ENCODE measurements around the gene TNPO3. TPM values are rescaled to one million over a fixed set of nuclear protein-coding genes. Genes with fewer than 3 reads are reported as not detected.

Gene TNPO3
- total and polyA plus RNA-seq, 2 donors: 17.2 to 30.7 TPM

GRCh38 chr7:128993419-128993818 is 61.5 kb downstream of the TNPO3 start:
- WGBS: 99% methylated on average over 2 of the region's 2 CpGs
- Histone ChIP-seq H3K27ac (ENCODE audit: low read depth in 1 of 2, low read length in 1 of 2) (no peak overlapping the region), H3K4me1 (ENCODE audit: control insufficient read depth in 2 of 2, insufficient read depth in 2 of 2, low read length in 2 of 2) (no peaks in the 10 kb centered on the region), H3K36me3 (ENCODE audit: control insufficient read depth in 2 of 2, insufficient read depth in 2 of 2, low read length in 1 of 2) (peaks cover 20 to 70% of the 10 kb centered on the region in 2 donors), H3K4me3 (ENCODE audit: low read length in 2 of 2) (no peak overlapping the region), H3K9me3 (ENCODE audit: control insufficient read depth in 2 of 2, insufficient read depth in 1 of 2, low read length in 1 of 2) (no peaks in the 10 kb centered on the region), H3K27me3 (ENCODE audit: control insufficient read depth in 2 of 2, insufficient read depth in 1 of 2, low read length in 1 of 2) (no peaks in the 10 kb centered on the region)
- DNase-seq (ENCODE audit: low read depth in 6 of 9, low spot score in 9 of 9): no peak

- H3K4me3 ChIP-seq (ENCODE audit: low read length in 2 of 2): no peak overlapping the region
- H3K36me3 ChIP-seq (ENCODE audit: control insufficient read depth in 2 of 2, insufficient read depth in 2 of 2, low read length in 1 of 2): peaks cover 20 to 74% of the 10 kb centered on the region in 2 donors
- no peak for DNase-seq (ENCODE audit: low read depth in 6 of 9, low spot score in 9 of 9)
- H3K27ac ChIP-seq (ENCODE audit: low read depth in 1 of 2, low read length in 1 of 2): no peak overlapping the region
- no peaks in the 10 kb centered on the region for H3K27me3 ChIP-seq (ENCODE audit: control insufficient read depth in 2 of 2, insufficient read depth in 1 of 2, low read length in 1 of 2)
- H3K4me1 ChIP-seq (ENCODE audit: control insufficient read depth in 2 of 2, insufficient read depth in 2 of 2, low read length in 2 of 2): no peaks in the 10 kb centered on the region
- no peaks in the 10 kb centered on the region for H3K9me3 ChIP-seq (ENCODE audit: control insufficient read depth in 2 of 2, insufficient read depth in 1 of 2, low read length in 1 of 2)
- 88% methylated on average over 9 of the region's 9 CpGs for WGBS
These were observed 65.0 kb downstream of the TNPO3 start for GRCh38 chr7:128989961-128990360.

- Histone ChIP-seq H3K4me1 (ENCODE audit: control insufficient read depth in 2 of 2, insufficient read depth in 2 of 2, low read length in 2 of 2) (no peaks in the 10 kb centered on the region), H3K9me3 (ENCODE audit: control insufficient read depth in 2 of 2, insufficient read depth in 1 of 2, low read length in 1 of 2) (no peaks in the 10 kb centered on the region), H3K27me3 (ENCODE audit: control insufficient read depth in 2 of 2, insufficient read depth in 1 of 2, low read length in 1 of 2) (no peaks in the 10 kb centered on the region), H3K36me3 (ENCODE audit: control insufficient read depth in 2 of 2, insufficient read depth in 2 of 2, low read length in 1 of 2) (peaks cover 16 to 78% of the 10 kb centered on the region in 2 donors), H3K27ac (ENCODE audit: low read depth in 1 of 2, low read length in 1 of 2) (no peak overlapping the region), H3K4me3 (ENCODE audit: low read length in 2 of 2) (no peak overlapping the region)
- no peak for DNase-seq (ENCODE audit: low read depth in 6 of 9, low spot score in 9 of 9)
These were observed 66.5 kb downstream of the TNPO3 start for GRCh38 chr7:128988372-128988771.

- Histone ChIP-seq H3K27me3 (ENCODE audit: control insufficient read depth in 2 of 2, insufficient read depth in 1 of 2, low read length in 1 of 2) (no peaks in the 10 kb centered on the region), H3K36me3 (ENCODE audit: control insufficient read depth in 2 of 2, insufficient read depth in 2 of 2, low read length in 1 of 2) (peaks cover 22 to 84% of the 10 kb centered on the region in 2 donors), H3K27ac (ENCODE audit: low read depth in 1 of 2, low read length in 1 of 2) (no peak overlapping the region), H3K9me3 (ENCODE audit: control insufficient read depth in 2 of 2, insufficient read depth in 1 of 2, low read length in 1 of 2) (no peaks in the 10 kb centered on the region), H3K4me3 (ENCODE audit: low read length in 2 of 2) (no peak overlapping the region), H3K4me1 (ENCODE audit: control insufficient read depth in 2 of 2, insufficient read depth in 2 of 2, low read length in 2 of 2) (no peaks in the 10 kb centered on the region)
- no peak for DNase-seq (ENCODE audit: low read depth in 6 of 9, low spot score in 9 of 9)
- 99% methylated on average over 3 of the region's 3 CpGs for WGBS
These were observed 68.3 kb downstream of the TNPO3 start for GRCh38 chr7:128986609-128987008.

GRCh38 chr7:128985660-128986059 is 69.3 kb downstream of the TNPO3 start:
- no peaks in the 10 kb centered on the region for H3K27me3 ChIP-seq (ENCODE audit: control insufficient read depth in 2 of 2, insufficient read depth in 1 of 2, low read length in 1 of 2)
- H3K4me1 ChIP-seq (ENCODE audit: control insufficient read depth in 2 of 2, insufficient read depth in 2 of 2, low read length in 2 of 2): no peaks in the 10 kb centered on the region
- H3K9me3 ChIP-seq (ENCODE audit: control insufficient read depth in 2 of 2, insufficient read depth in 1 of 2, low read length in 1 of 2): no peaks in the 10 kb centered on the region
- H3K36me3 ChIP-seq (ENCODE audit: control insufficient read depth in 2 of 2, insufficient read depth in 2 of 2, low read length in 1 of 2): peaks cover 22 to 83% of the 10 kb centered on the region in 2 donors
- DNase-seq (ENCODE audit: low read depth in 6 of 9, low spot score in 9 of 9): no peak
- no peak overlapping the region for H3K4me3 ChIP-seq (ENCODE audit: low read length in 2 of 2)
- H3K27ac ChIP-seq (ENCODE audit: low read depth in 1 of 2, low read length in 1 of 2): no peak overlapping the region

- no peaks in the 10 kb centered on the region for H3K9me3 ChIP-seq (ENCODE audit: control insufficient read depth in 2 of 2, insufficient read depth in 1 of 2, low read length in 1 of 2)
- WGBS: 97% methylated on average over 2 of the region's 2 CpGs
- no peak overlapping the region for H3K27ac ChIP-seq (ENCODE audit: low read depth in 1 of 2, low read length in 1 of 2)
- peaks cover 29 to 84% of the 10 kb centered on the region in 2 donors for H3K36me3 ChIP-seq (ENCODE audit: control insufficient read depth in 2 of 2, insufficient read depth in 2 of 2, low read length in 1 of 2)
- no peaks in the 10 kb centered on the region for H3K4me1 ChIP-seq (ENCODE audit: control insufficient read depth in 2 of 2, insufficient read depth in 2 of 2, low read length in 2 of 2)
- no peak overlapping the region for H3K4me3 ChIP-seq (ENCODE audit: low read length in 2 of 2)
- no peaks in the 10 kb centered on the region for H3K27me3 ChIP-seq (ENCODE audit: control insufficient read depth in 2 of 2, insufficient read depth in 1 of 2, low read length in 1 of 2)
- DNase-seq (ENCODE audit: low read depth in 6 of 9, low spot score in 9 of 9): no peak
These were observed 72.8 kb downstream of the TNPO3 start for GRCh38 chr7:128982105-128982504.

- 90% methylated on average over 7 of the region's 7 CpGs for WGBS
- H3K4me3 ChIP-seq (ENCODE audit: low read length in 2 of 2): no peak overlapping the region
- no peaks in the 10 kb centered on the region for H3K27me3 ChIP-seq (ENCODE audit: control insufficient read depth in 2 of 2, insufficient read depth in 1 of 2, low read length in 1 of 2)
- H3K9me3 ChIP-seq (ENCODE audit: control insufficient read depth in 2 of 2, insufficient read depth in 1 of 2, low read length in 1 of 2): no peaks in the 10 kb centered on the region
- H3K27ac ChIP-seq (ENCODE audit: low read depth in 1 of 2, low read length in 1 of 2): no peak overlapping the region
- H3K36me3 ChIP-seq (ENCODE audit: control insufficient read depth in 2 of 2, insufficient read depth in 2 of 2, low read length in 1 of 2): peaks cover 52 to 82% of the 10 kb centered on the region in 2 donors
- H3K4me1 ChIP-seq (ENCODE audit: control insufficient read depth in 2 of 2, insufficient read depth in 2 of 2, low read length in 2 of 2): no peaks in the 10 kb centered on the region
- no peak for DNase-seq (ENCODE audit: low read depth in 6 of 9, low spot score in 9 of 9)
These were observed 80.5 kb downstream of the TNPO3 start for GRCh38 chr7:128974241-128974934.

- H3K27me3 ChIP-seq (ENCODE audit: control insufficient read depth in 2 of 2, insufficient read depth in 1 of 2, low read length in 1 of 2): no peaks in the 10 kb centered on the region
- DNase-seq (ENCODE audit: low read depth in 6 of 9, low spot score in 9 of 9): no peak
- H3K27ac ChIP-seq (ENCODE audit: low read depth in 1 of 2, low read length in 1 of 2): no peak overlapping the region
- H3K4me1 ChIP-seq (ENCODE audit: control insufficient read depth in 2 of 2, insufficient read depth in 2 of 2, low read length in 2 of 2): no peaks in the 10 kb centered on the region
- H3K4me3 ChIP-seq (ENCODE audit: low read length in 2 of 2): no peak overlapping the region
- no peaks in the 10 kb centered on the region for H3K9me3 ChIP-seq (ENCODE audit: control insufficient read depth in 2 of 2, insufficient read depth in 1 of 2, low read length in 1 of 2)
- peaks cover 48 to 83% of the 10 kb centered on the region in 2 donors for H3K36me3 ChIP-seq (ENCODE audit: control insufficient read depth in 2 of 2, insufficient read depth in 2 of 2, low read length in 1 of 2)
- 100% methylated on average over 1 of the region's 1 CpG for WGBS
These were observed 86.3 kb downstream of the TNPO3 start for GRCh38 chr7:128968624-128969023.

GRCh38 chr7:128963327-128963757 is 91.6 kb downstream of the TNPO3 start:
- 90% methylated on average over 1 of the region's 1 CpG for WGBS
- no peaks in the 10 kb centered on the region for H3K27me3 ChIP-seq (ENCODE audit: control insufficient read depth in 2 of 2, insufficient read depth in 1 of 2, low read length in 1 of 2)
- no peak overlapping the region for H3K27ac ChIP-seq (ENCODE audit: low read depth in 1 of 2, low read length in 1 of 2)
- H3K4me3 ChIP-seq (ENCODE audit: low read length in 2 of 2): no peak overlapping the region
- H3K36me3 ChIP-seq (ENCODE audit: control insufficient read depth in 2 of 2, insufficient read depth in 2 of 2, low read length in 1 of 2): peaks cover 31 to 69% of the 10 kb centered on the region in 2 donors
- no peaks in the 10 kb centered on the region for H3K4me1 ChIP-seq (ENCODE audit: control insufficient read depth in 2 of 2, insufficient read depth in 2 of 2, low read length in 2 of 2)
- DNase-seq (ENCODE audit: low read depth in 6 of 9, low spot score in 9 of 9): peak in 1 of 9 donors; percentile 22
- no peaks in the 10 kb centered on the region for H3K9me3 ChIP-seq (ENCODE audit: control insufficient read depth in 2 of 2, insufficient read depth in 1 of 2, low read length in 1 of 2)

All from thymus (tissue), 11 donors.